Right lobe of liver (tissue), 4 donors: ENCODE results near the gene UBXN1.

Experiments used
- CTCF ChIP-seq, 4 donors: fragments of 200-600 bp in 3 of 4; fragments of 450-650 bp in 1 of 4; IDR thresholded peaks; one replicate each; pipeline versions ENCODE4 v1.5.1 to v1.8.0; 2016 to 2022; ENCODE audit warnings: antibody characterized with exemption in 4 of 4, mild to moderate bottlenecking in 2 of 4
- POLR2A ChIP-seq: fragments of 450-650 bp; IDR thresholded peaks from one replicate; pipeline ENCODE4 v1.6.1; 2017; ENCODE audit warnings: antibody characterized with exemption, mild to moderate bottlenecking
- donor health status: DM: no; HTN: no; CAD: no.
- donor health status: DM: no; HTN: no; CAD: no.
- donor health status: DM: no; HTN: yes; CAD: no.

- TF ChIP-seq CTCF (IDR thresholded peaks at IDR 0.05) (no peak), POLR2A (no peak)
Observed at GRCh38 chr11:62654297-62654696, 24.6 kb downstream of the UBXN1 start.
